IMR-90 (cell line): ENCODE measurements around the gene UTRN.

Experiments used
- BHLHE40 ChIP-seq: fragments of 150-350 bp; IDR thresholded peaks from 2 replicates; pipeline ENCODE4 v1.6.1; 2016; ENCODE audit warnings: mild to moderate bottlenecking, low read depth, low read length
- CEBPB ChIP-seq: IDR thresholded peaks from 2 replicates; pipeline ENCODE4 v1.6.1; 2012; ENCODE audit warnings: low read depth, low read length, improper control_type of control experiment
- CHD1 ChIP-seq: IDR thresholded peaks from 2 replicates; pipeline ENCODE4 v1.6.1; 2012; ENCODE audit warnings: low read depth, low read length, improper control_type of control experiment
- MAFK ChIP-seq: IDR thresholded peaks from 2 replicates; pipeline ENCODE4 v1.6.1; 2012; ENCODE audit warnings: low read depth, low read length, improper control_type of control experiment
- MAZ ChIP-seq: IDR thresholded peaks from 2 replicates; pipeline ENCODE4 v1.6.1; 2012; ENCODE audit warnings: low read depth, mild to moderate bottlenecking, low read length, improper control_type of control experiment, moderate library complexity, borderline replicate concordance
- MXI1 ChIP-seq: IDR thresholded peaks from 2 replicates; pipeline ENCODE4 v1.6.1; 2012; ENCODE audit warnings: low read depth, mild to moderate bottlenecking, low read length, moderate library complexity, borderline replicate concordance
- NFE2L2 ChIP-seq: fragments of 150-350 bp; IDR thresholded peaks from 2 replicates; pipeline ENCODE4 v1.6.1; 2016; ENCODE audit warnings: low read depth, mild to moderate bottlenecking, low read length
- POLR2A ChIP-seq: IDR thresholded peaks from 2 replicates; pipeline ENCODE4 v1.6.1; 2012; ENCODE audit warnings: mild to moderate bottlenecking, low read depth, low read length
- RAD21 ChIP-seq: IDR thresholded peaks from 2 replicates; pipeline ENCODE4 v1.6.1; 2012; ENCODE audit warnings: low read length, improper control_type of control experiment
- RCOR1 ChIP-seq: IDR thresholded peaks from 2 replicates; pipeline ENCODE4 v1.6.1; 2012; ENCODE audit warnings: mild to moderate bottlenecking, low read length, improper control_type of control experiment; ENCODE audit not compliant: insufficient replicate concordance
- SMC3 ChIP-seq: fragments of 150-350 bp; IDR thresholded peaks from 2 replicates; pipeline ENCODE4 v1.6.1; 2016; ENCODE audit warnings: low read depth, mild to moderate bottlenecking, antibody characterized with exemption, low read length, moderate library complexity
- TF ChIP-seq, protein P1 (sequence below): conservative IDR thresholded peaks from 2 replicates; pipeline ENCODE4 v1.5.1; 2012; ENCODE audit warnings: mild to moderate bottlenecking, low read depth, low read length, improper control_type of control experiment
- TF ChIP-seq, protein P2 (sequence below): fragments of 150-350 bp; IDR thresholded peaks from 2 replicates; pipeline ENCODE4 v1.6.1; 2017; ENCODE audit warnings: mild to moderate bottlenecking, antibody characterized with exemption, low read length, low read depth

- no peak for TF ChIP-seq POLR2A
- TF ChIP-seq MAFK: no peak
- TF ChIP-seq, protein P1, sequence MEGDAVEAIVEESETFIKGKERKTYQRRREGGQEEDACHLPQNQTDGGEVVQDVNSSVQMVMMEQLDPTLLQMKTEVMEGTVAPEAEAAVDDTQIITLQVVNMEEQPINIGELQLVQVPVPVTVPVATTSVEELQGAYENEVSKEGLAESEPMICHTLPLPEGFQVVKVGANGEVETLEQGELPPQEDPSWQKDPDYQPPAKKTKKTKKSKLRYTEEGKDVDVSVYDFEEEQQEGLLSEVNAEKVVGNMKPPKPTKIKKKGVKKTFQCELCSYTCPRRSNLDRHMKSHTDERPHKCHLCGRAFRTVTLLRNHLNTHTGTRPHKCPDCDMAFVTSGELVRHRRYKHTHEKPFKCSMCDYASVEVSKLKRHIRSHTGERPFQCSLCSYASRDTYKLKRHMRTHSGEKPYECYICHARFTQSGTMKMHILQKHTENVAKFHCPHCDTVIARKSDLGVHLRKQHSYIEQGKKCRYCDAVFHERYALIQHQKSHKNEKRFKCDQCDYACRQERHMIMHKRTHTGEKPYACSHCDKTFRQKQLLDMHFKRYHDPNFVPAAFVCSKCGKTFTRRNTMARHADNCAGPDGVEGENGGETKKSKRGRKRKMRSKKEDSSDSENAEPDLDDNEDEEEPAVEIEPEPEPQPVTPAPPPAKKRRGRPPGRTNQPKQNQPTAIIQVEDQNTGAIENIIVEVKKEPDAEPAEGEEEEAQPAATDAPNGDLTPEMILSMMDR: no peak
- no peak for TF ChIP-seq MXI1
- TF ChIP-seq SMC3: no peak
- TF ChIP-seq MAZ: no peak
- TF ChIP-seq CEBPB: no peak
- TF ChIP-seq CHD1: no peak
- no peak for TF ChIP-seq NFE2L2
- no peak for TF ChIP-seq RCOR1
- TF ChIP-seq, protein P2, sequence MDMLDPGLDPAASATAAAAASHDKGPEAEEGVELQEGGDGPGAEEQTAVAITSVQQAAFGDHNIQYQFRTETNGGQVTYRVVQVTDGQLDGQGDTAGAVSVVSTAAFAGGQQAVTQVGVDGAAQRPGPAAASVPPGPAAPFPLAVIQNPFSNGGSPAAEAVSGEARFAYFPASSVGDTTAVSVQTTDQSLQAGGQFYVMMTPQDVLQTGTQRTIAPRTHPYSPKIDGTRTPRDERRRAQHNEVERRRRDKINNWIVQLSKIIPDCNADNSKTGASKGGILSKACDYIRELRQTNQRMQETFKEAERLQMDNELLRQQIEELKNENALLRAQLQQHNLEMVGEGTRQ: no peak
- no peak for TF ChIP-seq BHLHE40
- TF ChIP-seq RAD21: no peak
Observed at GRCh38 chr6:144279484-144280150, 5.5 kb upstream of the UTRN start.
